SK-N-SH (cell line): Measurements from ENCODE around the gene ACBD6. TPM values are rescaled to one million over a fixed set of nuclear protein-coding genes. Genes with fewer than 3 reads are reported as not detected.

Source experiments
- CTCF ChIA-PET: fragments of 300-600, 350-600 bp; formaldehyde crosslinking; extraction: SDS; loops from one replicate; lab custom pipeline; 2021; lab: Yijun Ruan, JAX
- POLR2A ChIA-PET: fragments of 350-600 bp; sonication (Branson Sonifier 250); formaldehyde crosslinking; extraction: SDS; loops from one replicate; lab custom pipeline; 2020; ENCODE audit warnings: antibody characterized with exemption, inconsistent platforms; lab: Yijun Ruan, JAX
- DNase-seq: peaks from one replicate; pipeline ENCODE4 v3.0.0; 2012
- H2AFZ ChIP-seq: fragments of 200-600 bp; sonication (generic); 2 replicates; pipeline ENCODE4 v1.8.1; 2016; ENCODE audit warnings: antibody characterized with exemption, mild to moderate bottlenecking, low read depth
- H3F3A ChIP-seq: fragments of 200-600 bp; sonication (generic); replicated peaks from 2 replicates; pipeline ENCODE3; 2016; ENCODE audit warnings: antibody characterized with exemption, mild to moderate bottlenecking; ENCODE audit not compliant: insufficient read depth
- H3K27ac ChIP-seq, 2 experiments: fragments of 200-500 bp in 1 of 2; fragments of 200-600 bp in 1 of 2; sonication (Bioruptor generic) in 1 of 2; sonication (generic), shearing (Covaris generic) in 1 of 2; 2 replicates each; pipeline versions ENCODE4 v1.5.1 to v1.6.1; 2014 to 2016; ENCODE audit warnings: low read depth in 2 of 2, inconsistent platforms in 1 of 2, low read length in 1 of 2, mild to moderate bottlenecking in 1 of 2, mixed read lengths in 1 of 2
- H3K27me3 ChIP-seq: fragments of 200-600 bp; sonication (generic), shearing (Covaris generic); 2 replicates; pipeline ENCODE4 v1.6.1; 2016; ENCODE audit warnings: mixed run types; ENCODE audit not compliant: insufficient read depth
- H3K36me3 ChIP-seq, 2 experiments: fragments of 200-500 bp in 1 of 2; fragments of 200-600 bp in 1 of 2; sonication (Bioruptor generic) in 1 of 2; sonication (generic) in 1 of 2; replicated peaks in 1 of 2; 2 replicates each; pipeline versions ENCODE3 to v1.5.1; 2014 to 2016; ENCODE audit warnings: low read length in 1 of 2, mild to moderate bottlenecking in 1 of 2; ENCODE audit not compliant: insufficient read depth in 2 of 2, control insufficient read depth in 1 of 2
- H3K4me1 ChIP-seq, 2 experiments: fragments of 200-500 bp in 1 of 2; fragments of 200-600 bp in 1 of 2; sonication (Bioruptor generic) in 1 of 2; sonication (generic), shearing (Covaris generic) in 1 of 2; 2 replicates each; pipeline versions ENCODE4 v1.5.1 to v1.6.1; 2014 to 2016; ENCODE audit warnings: low read depth in 1 of 2, low read length in 1 of 2, mixed run types in 1 of 2; ENCODE audit not compliant: insufficient read depth in 2 of 2, control insufficient read depth in 1 of 2
- H3K4me2 ChIP-seq: fragments of 200-600 bp; sonication (generic), shearing (Covaris generic); 2 replicates; pipeline ENCODE4 v1.6.1; 2017; ENCODE audit warnings: mixed run types
- H3K4me3 ChIP-seq, 2 experiments: fragments of 200-500 bp in 1 of 2; fragments of 200-600 bp in 1 of 2; sonication (Bioruptor generic) in 1 of 2; sonication (generic), shearing (Covaris generic) in 1 of 2; 2 replicates each; pipeline versions ENCODE4 v1.5.1 to v1.8.1; 2014 to 2016; ENCODE audit warnings: low read depth in 2 of 2, inconsistent platforms in 1 of 2, low read length in 1 of 2, mild to moderate bottlenecking in 1 of 2, mixed read lengths in 1 of 2, moderate library complexity in 1 of 2
- H3K79me2 ChIP-seq: fragments of 200-600 bp; sonication (generic); 2 replicates; pipeline ENCODE4 v1.8.1; 2017; ENCODE audit warnings: mild to moderate bottlenecking; ENCODE audit not compliant: insufficient read depth
- H3K9ac ChIP-seq: fragments of 200-600 bp; sonication (generic); 2 replicates; pipeline ENCODE4 v1.6.1; 2017; ENCODE audit warnings: mixed run types
- H3K9me2 ChIP-seq: fragments of 200-600 bp; sonication (generic); 2 replicates; pipeline ENCODE4 v1.6.1; 2017; ENCODE audit warnings: mixed run types
- H3K9me3 ChIP-seq: fragments of 200-600 bp; sonication (generic); 2 replicates; pipeline ENCODE4 v1.6.1; 2017; ENCODE audit warnings: mixed run types, mild to moderate bottlenecking, moderate library complexity
- H4K20me1 ChIP-seq: fragments of 200-600 bp; sonication (generic); 2 replicates; pipeline ENCODE4 v1.6.1; 2017; ENCODE audit warnings: mild to moderate bottlenecking, mixed run types; ENCODE audit not compliant: insufficient read depth
- CHD2 ChIP-seq: fragments of 150-350 bp; IDR thresholded peaks from 2 replicates; pipeline ENCODE4 v1.6.1; 2018; ENCODE audit warnings: low read length; ENCODE audit not compliant: partially characterized antibody
- EP300 ChIP-seq, 2 experiments: IDR thresholded peaks; 2 replicates each; pipeline versions ENCODE4 v1.4.0 to v1.6.1; 2012; ENCODE audit warnings: borderline replicate concordance in 1 of 2, low read depth in 1 of 2, low read length in 1 of 2
- FOSL2 ChIP-seq: IDR thresholded peaks from 2 replicates; pipeline ENCODE4 v1.4.0; 2012; ENCODE audit warnings: low read depth, mild to moderate bottlenecking, moderate library complexity, borderline replicate concordance
- FOXM1 ChIP-seq: IDR thresholded peaks from 2 replicates; pipeline ENCODE4 v1.4.0; 2012; ENCODE audit warnings: low read depth, mild to moderate bottlenecking
- MEF2A ChIP-seq: IDR thresholded peaks from 2 replicates; pipeline ENCODE4 v1.4.0; 2012; ENCODE audit warnings: low read depth, borderline replicate concordance
- MXI1 ChIP-seq: IDR thresholded peaks from 2 replicates; pipeline ENCODE4 v1.6.1; 2012; ENCODE audit warnings: mild to moderate bottlenecking, low read depth, low read length, improper control_type of control experiment
- RXRA ChIP-seq: IDR thresholded peaks from 2 replicates; pipeline ENCODE4 v1.4.0; 2012; ENCODE audit warnings: low read depth, mild to moderate bottlenecking, borderline replicate concordance
- SIN3A ChIP-seq: IDR thresholded peaks from 2 replicates; pipeline ENCODE4 v1.6.1; 2012; ENCODE audit warnings: low read depth, mild to moderate bottlenecking, low read length, moderate library complexity, borderline replicate concordance
- SMC3 ChIP-seq: IDR thresholded peaks from 2 replicates; pipeline ENCODE4 v1.6.1; 2012; ENCODE audit warnings: low read depth, low read length, improper control_type of control experiment
- TAF1 ChIP-seq: IDR thresholded peaks from 2 replicates; pipeline ENCODE4 v1.6.1; 2012; ENCODE audit warnings: low read depth, mild to moderate bottlenecking, low read length, moderate library complexity, borderline replicate concordance
- TCF12 ChIP-seq: IDR thresholded peaks from 2 replicates; pipeline ENCODE4 v1.4.0; 2012
- WGBS: methylation state at CpG from one replicate; pipeline ENCODE4 v1.1.6; 2017; ENCODE audit warnings: low lambda C conversion rate; 5-methylcytosine and 5-hydroxymethylcytosine counted together
- polyA plus RNA-seq, 3 experiments: library from polyadenylated mRNA; depleted of rRNA; stranded (reverse); fragments of >200 nt; gene quantifications; 2 replicates each; pipeline ENCODE4 v1.2.3, GENCODE V29; 2012
- TF ChIP-seq, protein P1 (sequence below): IDR thresholded peaks from 2 replicates; pipeline ENCODE4 v1.4.0; 2012; ENCODE audit warnings: low read depth

ACBD6 gene
- polyA plus RNA-seq, 1 of the 3 experiments (the other 2 are of a cell fraction), result 60.9 TPM

GRCh38 chr1:180259431-180260338 lies 242.7 kb downstream of the ACBD6 start:
- no peak for TF ChIP-seq FOSL2
- TF ChIP-seq, protein P1, sequence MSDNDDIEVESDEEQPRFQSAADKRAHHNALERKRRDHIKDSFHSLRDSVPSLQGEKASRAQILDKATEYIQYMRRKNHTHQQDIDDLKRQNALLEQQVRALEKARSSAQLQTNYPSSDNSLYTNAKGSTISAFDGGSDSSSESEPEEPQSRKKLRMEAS, result no peak
- TF ChIP-seq FOXM1, result no peak
- TF ChIP-seq RXRA, result no peak
- TF ChIP-seq TAF1, result no peak
- TF ChIP-seq TCF12, result no peak
- no peak for TF ChIP-seq EP300 (IDR thresholded peaks at IDR 0.05; ENCODE audit: borderline replicate concordance in 1 of 2, low read depth in 1 of 2, low read length in 1 of 2)
- no peak overlapping the region for H3K4me3 ChIP-seq
- H3K4me1 ChIP-seq, result peaks cover 0 to 7% of the 10 kb centered on the region in 2 experiments; a peak in 1 of 4 replicates
- H3K27me3 ChIP-seq, result no peaks in the 10 kb centered on the region
- ChIA-PET POLR2A (no interaction called here), CTCF (interaction anchor here (0.7 to 1.8 kb wide), 6 partner anchors 12 to 223 kb away, joined by 3 to 5 read pairs (median 4); no protein-coding TSS in a partner anchor)
- no peaks in the 10 kb centered on the region for H3K9me2 ChIP-seq
- DNase-seq, result no peak
- H3K9ac ChIP-seq, result no peak overlapping the region
- no peaks in the 10 kb centered on the region for H3K79me2 ChIP-seq
- no peak overlapping the region for H3K4me2 ChIP-seq
- no peaks in the 10 kb centered on the region for H3F3A ChIP-seq
- WGBS, result 62% methylated on average over 10 of the region's 22 CpGs
- no peaks in the 10 kb centered on the region for H3K9me3 ChIP-seq
- no peak overlapping the region for H2AFZ ChIP-seq
- H4K20me1 ChIP-seq, result no peaks in the 10 kb centered on the region
- H3K27ac ChIP-seq, result no peak overlapping the region
- no peaks in the 10 kb centered on the region for H3K36me3 ChIP-seq

DNA sequence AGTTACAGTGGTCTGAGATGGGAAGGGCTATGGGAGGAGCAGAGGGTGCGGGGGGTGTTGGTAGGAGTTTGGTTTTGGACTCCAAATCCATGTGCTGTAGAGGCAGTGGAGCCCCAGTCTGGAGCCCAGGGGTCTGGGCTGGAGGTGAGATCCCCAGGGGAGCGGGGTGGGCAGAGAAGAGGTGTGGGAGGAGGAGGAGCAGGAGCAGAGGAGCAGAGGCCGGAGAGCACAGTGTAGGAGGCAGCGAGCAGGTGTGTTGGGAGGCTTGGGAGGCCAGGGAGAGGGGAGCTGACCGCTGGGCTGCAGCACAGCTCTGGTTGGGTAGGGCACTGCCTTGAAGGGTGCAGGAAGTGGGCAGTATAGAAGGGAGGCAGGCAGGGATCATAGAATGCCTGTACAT lies 243.4 kb downstream of the ACBD6 start:
- ChIA-PET POLR2A (no interaction called here), CTCF (interaction anchor here (0.7 to 1.5 kb wide), 3 partner anchors 157 to 224 kb away, joined by 3 to 5 read pairs (median 5); no protein-coding TSS in a partner anchor)
- H3K9me3 ChIP-seq, result no peaks in the 10 kb centered on the region
- H4K20me1 ChIP-seq, result no peaks in the 10 kb centered on the region
- TF ChIP-seq MEF2A (no peak), SIN3A (no peak), CHD2 (no peak), MXI1 (no peak), SMC3 (no peak)
- H3K9ac ChIP-seq, result no peak overlapping the region
- no peak overlapping the region for H3K4me3 ChIP-seq
- no peaks in the 10 kb centered on the region for H3K36me3 ChIP-seq
- no peaks in the 10 kb centered on the region for H3F3A ChIP-seq
- 77% methylated on average over 5 of the region's 5 CpGs for WGBS
- H2AFZ ChIP-seq, result no peak overlapping the region
- H3K4me2 ChIP-seq, result no peak overlapping the region
- no peaks in the 10 kb centered on the region for H3K9me2 ChIP-seq
- H3K27ac ChIP-seq, result no peak overlapping the region
- no peak for DNase-seq
- no peaks in the 10 kb centered on the region for H3K79me2 ChIP-seq
- peaks cover 0 to 7% of the 10 kb centered on the region in 2 experiments; a peak in 1 of 4 replicates for H3K4me1 ChIP-seq
- H3K27me3 ChIP-seq, result no peaks in the 10 kb centered on the region
